Stimulated activated CD8-positive, alpha-beta memory T cell treated with anti-CD3 and anti-CD28 coated beads, Interleukin-7, amount 100 ng/mL, for 4 hours (primary cell): Measurements from ENCODE around the gene PPP5C.
"Not testable (repeated sequence)": the region's sequence is repeated elsewhere in the genome, so short reads cannot be mapped to it uniquely, and the experiment has no call there.

Source experiments
- DNase-seq, 2 donors: peaks; one replicate each; pipeline ENCODE4 v3.0.0-alpha.2; 2020; ENCODE audit warnings: low read depth in 2 of 2

Gene PPP5C

GRCh38 chr19:46407856-46408663, 61.2 kb downstream of the PPP5C start:
- DNase-seq = no peak

DNA sequence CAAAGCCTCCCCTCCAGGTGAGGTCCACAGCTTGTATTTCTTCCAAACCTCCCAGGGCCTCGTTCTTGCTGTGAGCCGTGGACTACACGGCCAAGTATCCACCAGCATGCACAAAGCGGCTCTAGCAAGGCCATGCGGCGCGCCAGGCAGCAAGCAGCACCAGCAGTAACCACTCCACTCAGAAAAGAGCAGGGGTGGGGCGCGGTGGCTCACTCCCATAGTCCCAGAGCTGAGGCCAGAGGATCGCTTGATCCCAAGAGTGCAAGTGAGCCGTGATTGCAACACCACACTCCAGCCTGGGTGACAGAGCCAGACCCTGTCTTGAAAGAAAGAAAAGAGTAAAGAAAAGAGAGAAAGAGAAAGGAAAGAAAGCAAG, 61.8 kb downstream of the PPP5C start:
- DNase-seq = no peak

DNA sequence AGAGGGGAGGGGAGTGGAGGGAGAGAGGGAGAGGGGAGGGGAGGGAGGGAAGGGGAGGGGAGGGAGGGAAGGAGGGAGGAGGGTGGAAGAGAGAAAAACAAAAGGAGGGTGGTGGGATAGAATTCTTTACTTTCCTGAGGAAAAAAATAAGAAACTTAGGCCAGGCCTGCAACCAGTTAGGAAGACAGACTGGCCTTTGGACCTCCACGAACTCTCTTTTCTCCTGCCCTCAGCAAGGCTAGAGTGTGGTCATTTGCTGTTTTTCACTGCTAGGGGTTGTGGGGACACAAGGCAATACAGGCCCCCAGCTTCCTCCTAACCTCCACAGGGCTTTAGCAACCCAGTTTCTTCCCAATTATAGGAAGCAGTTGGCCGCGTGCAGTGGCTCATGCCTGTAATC, 62.3 kb downstream of the PPP5C start:
- no peak for DNase-seq

DNA sequence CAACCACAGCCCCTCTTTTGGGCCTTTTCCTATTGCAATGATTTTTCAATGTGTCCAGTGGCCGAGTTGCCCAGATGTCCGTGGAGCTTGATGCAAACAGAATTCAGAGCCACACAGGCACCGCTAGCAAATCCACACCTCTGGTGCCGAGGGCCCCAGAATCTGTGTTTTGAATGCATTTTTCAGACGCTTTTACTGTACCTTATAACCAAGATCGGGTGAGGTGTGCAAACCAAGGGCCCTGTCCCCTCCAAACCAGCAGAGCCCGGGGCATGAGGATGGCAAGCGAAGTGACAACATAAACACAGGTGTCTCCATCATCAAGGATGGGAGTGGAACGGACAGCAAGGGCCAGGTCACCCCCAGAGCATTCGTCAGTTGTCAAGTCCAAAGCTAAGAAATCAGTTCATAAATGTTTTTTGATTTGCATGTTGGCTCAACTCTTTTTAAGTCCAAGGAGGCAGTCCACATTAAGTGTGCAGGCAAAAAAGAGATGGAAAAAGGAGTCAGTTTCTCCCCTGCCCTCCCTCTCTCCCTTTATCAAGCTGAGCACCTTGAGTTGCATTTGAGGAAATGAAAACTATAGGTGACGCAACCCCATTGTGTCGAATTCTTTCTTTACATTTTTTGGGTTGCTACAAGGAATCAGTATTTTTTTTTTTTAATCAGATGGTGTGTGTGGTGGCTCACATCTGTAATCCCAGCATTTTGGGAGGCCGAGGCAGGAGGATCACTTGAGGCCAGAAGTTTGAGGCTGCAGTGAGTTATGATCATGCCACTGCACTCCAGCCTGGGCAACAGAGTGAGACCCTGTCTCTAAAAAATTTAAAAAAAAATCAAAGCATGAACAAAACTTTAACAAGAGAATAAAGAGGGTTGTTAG, 63.6 kb downstream of the PPP5C start:
- DNase-seq = no peak

- no peak for DNase-seq
Observed at GRCh38 chr19:46411088-46411924, 64.4 kb downstream of the PPP5C start.

GRCh38 chr19:46411925-46412649, 65.2 kb downstream of the PPP5C start:
- DNase-seq = no peak

DNA sequence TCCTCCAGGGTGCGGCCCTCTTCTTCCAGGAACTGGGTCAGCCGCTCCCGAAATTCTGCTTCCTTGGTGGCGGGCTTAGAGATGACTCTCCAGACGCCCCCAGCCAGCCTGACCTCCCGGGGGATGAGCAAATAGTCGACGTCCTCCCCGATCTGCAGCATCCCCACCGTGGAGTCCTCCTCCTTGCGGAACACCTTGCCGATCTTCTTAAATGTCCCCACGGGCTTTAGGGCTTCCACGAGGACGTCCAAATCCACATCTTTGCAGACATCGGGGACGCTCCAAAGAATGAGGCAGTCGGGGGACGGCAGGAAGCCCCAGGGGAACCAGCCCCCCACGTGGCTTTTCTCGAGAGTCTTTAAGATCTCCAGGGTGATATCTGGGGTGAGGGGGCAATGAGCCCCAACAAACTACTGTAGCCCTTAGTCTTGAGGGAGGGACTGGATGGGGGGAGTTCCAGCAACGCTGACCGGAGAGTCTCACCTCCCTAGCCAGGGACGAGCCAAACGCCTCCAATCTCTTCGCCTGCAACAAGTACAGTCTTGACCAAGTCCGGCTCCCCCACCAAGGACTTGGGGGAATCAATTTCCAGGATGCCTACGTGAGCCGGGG, 65.9 kb downstream of the PPP5C start:
- DNase-seq = no peak

DNA sequence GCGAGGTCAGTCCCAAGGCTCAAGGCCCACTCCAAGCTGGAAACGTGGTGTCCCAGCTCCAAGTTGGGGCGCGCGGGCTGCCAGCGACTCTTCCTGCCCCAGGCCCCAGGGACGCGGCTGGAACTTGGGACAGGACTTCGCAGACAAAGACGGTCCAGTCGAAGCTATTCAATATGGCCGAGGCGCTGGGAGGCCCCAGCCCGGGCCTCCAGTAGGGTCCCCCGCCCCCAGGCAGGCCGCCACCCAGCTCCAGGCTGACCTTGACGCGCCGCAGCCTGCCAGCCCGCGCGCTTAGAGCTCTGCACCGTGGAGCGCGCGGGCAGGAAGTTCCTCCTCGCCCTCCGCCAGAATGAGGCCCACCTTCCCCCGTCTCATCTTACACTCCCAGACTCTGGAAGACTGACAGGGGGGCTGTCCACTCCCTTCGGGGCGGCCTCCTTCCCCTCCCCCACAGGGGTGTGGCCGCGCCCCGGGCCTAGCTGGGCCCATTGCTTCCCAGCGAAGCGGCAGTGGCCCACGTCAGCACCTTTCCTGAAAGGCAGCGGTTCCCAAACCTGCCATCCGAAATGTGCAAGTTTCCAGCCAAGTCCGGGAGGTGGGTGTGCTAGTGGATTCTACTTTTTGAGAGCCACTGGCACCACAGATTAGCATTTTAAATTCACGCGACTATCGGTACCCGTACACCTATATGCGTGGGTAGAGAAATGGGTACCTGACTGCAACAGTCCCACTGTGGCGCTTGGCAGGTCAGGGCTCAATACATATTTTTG, 66.6 kb downstream of the PPP5C start, which contains the start of gene CCDC8:
Gene CCDC8 (minus strand): TSS at position 303 of the 770 bp plus-strand sequence. CDS start 754 bp downstream, outside the sequence.
- DNase-seq = no peak

DNA sequence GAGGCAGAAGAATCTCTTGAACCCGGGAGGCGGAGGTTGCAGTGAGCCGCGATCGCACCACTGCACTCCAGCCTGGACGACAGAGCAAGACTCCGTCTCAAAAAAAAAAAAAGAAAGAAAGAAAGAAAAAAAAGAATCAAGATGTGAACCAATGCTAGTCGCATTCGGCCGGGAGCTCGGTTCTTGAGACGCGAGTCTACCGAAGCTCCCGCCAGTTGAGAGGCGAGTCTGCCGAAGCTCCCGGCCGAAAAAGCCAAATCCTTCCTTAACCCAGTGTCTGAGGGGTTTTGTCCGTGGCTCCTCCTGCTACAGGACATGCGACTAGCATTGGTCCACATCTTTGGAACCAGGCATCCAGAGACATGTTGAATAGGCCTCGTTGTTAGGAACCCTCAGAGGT, 68.0 kb downstream of the PPP5C start:
- DNase-seq = not testable (repeated sequence)

DNA sequence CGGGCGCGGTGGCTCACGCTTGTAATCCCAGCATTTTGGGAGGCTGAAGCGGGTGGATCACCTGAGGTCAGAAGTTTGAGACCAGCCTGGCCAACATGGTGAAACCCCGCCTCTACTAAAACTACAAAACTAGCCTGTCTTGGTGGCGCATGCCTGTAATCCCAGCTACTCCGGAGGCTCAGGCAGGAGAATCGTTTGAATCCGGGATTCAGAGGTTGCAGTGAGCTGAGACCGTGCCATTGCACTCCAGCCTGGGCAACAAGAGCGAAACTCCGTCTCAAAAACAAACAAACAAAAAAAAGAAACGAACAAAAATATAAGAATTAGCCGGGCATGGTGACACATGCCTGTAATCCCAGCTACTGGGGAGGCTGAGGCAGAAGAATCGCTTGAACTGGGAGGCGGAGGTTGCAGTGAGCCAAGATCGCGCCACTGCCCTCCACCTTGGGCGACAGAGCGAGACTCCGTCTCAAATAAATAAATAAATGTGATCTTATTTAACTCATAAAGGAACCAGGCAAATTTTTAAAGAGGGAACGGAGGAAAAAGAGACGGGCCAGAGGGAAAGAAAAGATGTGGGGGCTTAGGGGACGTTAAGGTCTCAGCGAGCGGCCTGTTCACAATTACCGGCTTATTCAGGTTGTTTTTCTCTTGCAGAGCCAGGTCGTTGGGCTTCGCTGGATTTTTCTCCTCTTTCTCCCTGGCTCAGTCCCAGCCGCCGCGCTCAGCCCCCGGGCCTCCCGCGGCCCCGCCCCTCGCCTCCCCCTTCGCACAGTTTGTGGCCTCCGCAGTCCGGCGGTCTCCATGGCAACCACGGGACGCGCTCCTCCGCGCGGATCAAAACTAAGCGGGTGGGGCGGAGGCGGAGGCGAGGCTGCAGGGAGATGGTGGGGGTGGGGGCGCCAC, 69.2 kb downstream of the PPP5C start:
- DNase-seq = peak in 1 of 2 donors; percentile 49

- no peak for DNase-seq
Observed at GRCh38 chr19:46420056-46420455, 73.2 kb downstream of the PPP5C start.

- no peak for DNase-seq
Observed at GRCh38 chr19:46422344-46422743, 75.5 kb downstream of the PPP5C start.

DNA sequence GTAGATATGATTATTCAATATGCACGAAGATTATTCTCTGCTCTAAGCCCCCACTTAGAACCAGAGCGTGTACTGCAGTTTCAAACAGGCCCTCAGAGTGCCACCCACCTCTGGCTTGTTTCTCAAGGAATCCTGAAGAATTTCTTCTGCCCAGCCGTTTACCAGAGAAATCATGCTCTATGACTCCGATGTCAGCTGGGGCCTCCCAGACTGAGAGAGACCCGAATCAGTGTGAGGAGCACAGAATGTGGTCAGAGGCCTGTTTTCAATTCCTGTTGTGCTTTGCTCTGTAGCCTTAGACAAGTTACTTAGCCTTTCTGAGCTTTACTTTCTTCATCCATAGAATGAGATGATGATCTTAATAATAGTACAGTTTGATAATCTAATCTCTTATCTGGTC, 76.3 kb downstream of the PPP5C start:
- no peak for DNase-seq

GRCh38 chr19:46426035-46426505, 79.2 kb downstream of the PPP5C start:
- DNase-seq = no peak

DNA sequence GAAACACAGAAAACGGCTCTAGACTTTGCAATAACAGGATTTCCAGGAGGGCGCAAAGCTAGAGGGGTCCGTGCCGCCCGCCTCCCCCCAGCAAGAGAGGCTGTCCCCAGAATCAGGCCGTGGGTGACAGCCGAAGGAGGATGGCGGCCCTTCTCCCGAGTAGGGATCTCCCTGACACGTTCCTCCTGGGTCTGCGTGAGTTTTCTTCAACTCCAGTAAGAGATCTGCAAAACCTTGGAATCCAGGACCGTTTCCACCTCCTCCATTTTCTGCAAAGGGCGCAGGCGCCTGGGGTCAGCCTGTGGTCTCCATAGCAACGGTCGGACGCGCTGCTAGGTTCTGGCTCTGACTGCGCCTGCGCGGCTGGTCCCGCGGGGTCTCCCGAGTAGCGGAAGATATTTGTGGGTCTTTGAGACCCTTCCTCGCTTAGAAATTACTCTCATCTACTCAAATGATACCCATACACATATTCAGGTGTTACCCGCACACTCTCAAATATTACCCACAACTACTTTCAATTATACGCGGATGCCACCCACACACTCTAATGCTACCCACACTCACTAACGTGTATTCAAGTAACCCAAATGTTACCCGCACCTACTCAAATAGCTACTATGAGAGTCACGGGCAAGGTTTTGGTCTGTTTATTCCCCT, 79.7 kb downstream of the PPP5C start:
- DNase-seq = no peak

- DNase-seq = no peak
Observed at GRCh38 chr19:46427518-46428045, 80.7 kb downstream of the PPP5C start.

DNA sequence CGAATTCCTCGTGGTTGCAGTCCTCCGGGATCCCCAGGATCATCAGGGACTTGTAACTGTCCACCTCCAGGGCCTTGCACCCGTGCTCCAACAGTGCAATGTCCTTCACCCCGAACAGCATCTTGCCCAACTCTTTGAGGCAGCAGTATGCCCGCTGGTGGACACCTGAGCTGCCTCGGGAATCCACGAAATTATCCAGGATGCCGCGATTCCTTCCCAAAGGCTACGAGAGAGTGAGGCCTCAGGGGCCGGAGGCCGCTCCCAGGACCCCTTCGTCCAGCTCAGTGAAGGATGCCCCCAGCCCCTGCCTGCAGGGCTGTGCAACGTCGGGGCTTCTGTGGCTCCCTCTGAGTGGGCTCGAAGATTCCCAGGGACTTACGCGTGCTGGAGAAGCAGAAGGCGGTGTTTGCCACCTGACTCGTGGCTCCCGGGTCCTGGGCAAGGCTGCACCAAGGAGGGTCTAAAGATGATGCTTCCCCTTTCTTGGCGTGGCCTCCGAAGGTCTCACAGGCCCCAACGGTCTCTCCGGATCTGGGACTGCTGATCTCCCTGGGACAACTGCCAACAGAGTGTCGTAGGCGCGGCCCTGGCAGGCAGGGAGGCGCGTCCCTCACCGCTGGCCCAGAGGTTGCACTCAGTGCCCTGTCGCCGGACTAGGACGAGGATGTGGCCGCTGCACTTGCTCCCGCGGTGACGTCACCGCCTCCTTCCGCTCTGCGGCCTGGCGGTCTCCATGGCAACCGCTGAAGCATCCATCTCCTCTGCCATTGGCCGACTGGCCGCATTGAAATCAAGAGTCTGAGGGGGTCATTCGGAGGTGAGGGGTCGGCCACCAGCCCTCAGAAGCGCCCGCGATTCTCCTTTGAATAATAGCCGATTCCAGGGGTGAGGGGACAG, 81.6 kb downstream of the PPP5C start, which contains the start of gene PNMA8C:
Gene PNMA8C (minus strand): TSS at position 698 of the 897 bp plus-strand sequence. CDS start 577 bp downstream, at position 121.
- peak in 1 of 2 donors; percentile 44 for DNase-seq
